ENCODE data around the gene DIS3L. TPM values are rescaled to one million over a fixed set of nuclear protein-coding genes. Genes with fewer than 3 reads are reported as not detected.

DIS3L gene
- total RNA-seq, 1 donor from 2014 or later, result 8.1 TPM

GRCh38 chr15:66287461-66288057, 5.8 kb upstream of the DIS3L start:
- H3K4me3 Mint-ChIP-seq (ENCODE audit: unreplicated experiment), result no peak overlapping the region
- Histone ChIP-seq H3K4me1 (ENCODE audit: insufficient read depth, low read length) (no peaks in the 10 kb centered on the region), H2AFZ (ENCODE audit: low read depth, low read length) (no peak overlapping the region), H3K4me3 (ENCODE audit: insufficient read depth, low read depth, low read length) (no peak overlapping the region), H3K27ac (ENCODE audit: low read depth, low read length) (no peak overlapping the region), H3K79me2 (ENCODE audit: insufficient read depth, low read length) (no peaks in the 10 kb centered on the region), H3K4me2 (ENCODE audit: low read length) (no peak overlapping the region), H4K20me1 (ENCODE audit: insufficient read depth, low read length) (no peaks in the 10 kb centered on the region), H3K9me3 (ENCODE audit: insufficient read depth, low read depth, low read length) (no peaks in the 10 kb centered on the region), H3K9ac (ENCODE audit: low read length) (no peak overlapping the region), H3K27me3 (ENCODE audit: insufficient read depth, low read length) (no peaks in the 10 kb centered on the region), H3K36me3 (ENCODE audit: insufficient read depth, low read length) (no peaks in the 10 kb centered on the region)
- no peaks in the 10 kb centered on the region for H3K27me3 Mint-ChIP-seq (ENCODE audit: low read depth, unreplicated experiment)
- no peaks in the 10 kb centered on the region for H3K36me3 Mint-ChIP-seq (ENCODE audit: low read depth, unreplicated experiment)
- DNase-seq (ENCODE audit: low read depth), result no peak
- H3K9me3 Mint-ChIP-seq (ENCODE audit: unreplicated experiment), result no peaks in the 10 kb centered on the region
- no peak overlapping the region for H3K27ac Mint-ChIP-seq (ENCODE audit: unreplicated experiment)
- H3K4me1 Mint-ChIP-seq (ENCODE audit: low read depth, unreplicated experiment), result peaks cover 1% of the 10 kb centered on the region
- no peak for FAIRE-seq
- TF ChIP-seq CTCF (IDR thresholded peaks at IDR 0.05; ENCODE audit: insufficient read depth, low read depth, low read length) (peak; percentile 71), EZH2 (IDR thresholded peaks at IDR 0.05; ENCODE audit: insufficient read depth, low read length) (no peak)

- Histone ChIP-seq H4K20me1 (ENCODE audit: insufficient read depth, low read length) (no peaks in the 10 kb centered on the region), H3K4me1 (ENCODE audit: insufficient read depth, low read length) (peaks cover 2% of the 10 kb centered on the region), H3K27me3 (ENCODE audit: insufficient read depth, low read length) (no peaks in the 10 kb centered on the region), H3K79me2 (ENCODE audit: insufficient read depth, low read length) (no peaks in the 10 kb centered on the region), H3K27ac (ENCODE audit: low read depth, low read length) (no peak overlapping the region), H3K4me2 (ENCODE audit: low read length) (no peak overlapping the region), H3K9ac (ENCODE audit: low read length) (no peak overlapping the region), H3K9me3 (ENCODE audit: insufficient read depth, low read depth, low read length) (no peaks in the 10 kb centered on the region), H3K36me3 (ENCODE audit: insufficient read depth, low read length) (no peaks in the 10 kb centered on the region), H2AFZ (ENCODE audit: low read depth, low read length) (no peak overlapping the region), H3K4me3 (ENCODE audit: insufficient read depth, low read depth, low read length) (no peak overlapping the region)
- H3K4me3 Mint-ChIP-seq (ENCODE audit: unreplicated experiment), result no peak overlapping the region
- DNase-seq (ENCODE audit: low read depth) (no peak), FAIRE-seq (no peak)
- H3K4me1 Mint-ChIP-seq (ENCODE audit: low read depth, unreplicated experiment), result peaks cover 1% of the 10 kb centered on the region
- no peaks in the 10 kb centered on the region for H3K9me3 Mint-ChIP-seq (ENCODE audit: unreplicated experiment)
- no peak for TF ChIP-seq CTCF (IDR thresholded peaks at IDR 0.05; ENCODE audit: insufficient read depth, low read depth, low read length)
- no peak for TF ChIP-seq EZH2 (IDR thresholded peaks at IDR 0.05; ENCODE audit: insufficient read depth, low read length)
- H3K27ac Mint-ChIP-seq (ENCODE audit: unreplicated experiment), result no peak overlapping the region
- H3K27me3 Mint-ChIP-seq (ENCODE audit: low read depth, unreplicated experiment), result no peaks in the 10 kb centered on the region
- H3K36me3 Mint-ChIP-seq (ENCODE audit: low read depth, unreplicated experiment), result no peaks in the 10 kb centered on the region
Observed at GRCh38 chr15:66288093-66288492, 5.3 kb upstream of the DIS3L start.

- TF ChIP-seq CTCF (IDR thresholded peaks at IDR 0.05; ENCODE audit: insufficient read depth, low read depth, low read length), result no peak
- no peak for TF ChIP-seq EZH2 (IDR thresholded peaks at IDR 0.05; ENCODE audit: insufficient read depth, low read length)
- H3K36me3 ChIP-seq (ENCODE audit: insufficient read depth, low read length), result no peaks in the 10 kb centered on the region
- H3K4me3 ChIP-seq (ENCODE audit: insufficient read depth, low read depth, low read length), result no peak overlapping the region
- DNase-seq (ENCODE audit: low read depth) (no peak), FAIRE-seq (no peak)
- no peaks in the 10 kb centered on the region for H3K79me2 ChIP-seq (ENCODE audit: insufficient read depth, low read length)
- H3K27ac ChIP-seq (ENCODE audit: low read depth, low read length), result no peak overlapping the region
- no peaks in the 10 kb centered on the region for H4K20me1 ChIP-seq (ENCODE audit: insufficient read depth, low read length)
- Mint-ChIP-seq H3K4me1 (ENCODE audit: low read depth, unreplicated experiment) (peaks cover 1% of the 10 kb centered on the region), H3K36me3 (ENCODE audit: low read depth, unreplicated experiment) (no peaks in the 10 kb centered on the region), H3K27ac (ENCODE audit: unreplicated experiment) (no peak overlapping the region), H3K27me3 (ENCODE audit: low read depth, unreplicated experiment) (no peaks in the 10 kb centered on the region), H3K4me3 (ENCODE audit: unreplicated experiment) (no peak overlapping the region), H3K9me3 (ENCODE audit: unreplicated experiment) (no peaks in the 10 kb centered on the region)
- no peaks in the 10 kb centered on the region for H3K27me3 ChIP-seq (ENCODE audit: insufficient read depth, low read length)
- H3K4me1 ChIP-seq (ENCODE audit: insufficient read depth, low read length), result peaks cover 5% of the 10 kb centered on the region
- no peak overlapping the region for H2AFZ ChIP-seq (ENCODE audit: low read depth, low read length)
- H3K9me3 ChIP-seq (ENCODE audit: insufficient read depth, low read depth, low read length), result no peaks in the 10 kb centered on the region
- H3K4me2 ChIP-seq (ENCODE audit: low read length), result no peak overlapping the region
- H3K9ac ChIP-seq (ENCODE audit: low read length), result no peak overlapping the region
Observed at GRCh38 chr15:66288551-66289185, 4.7 kb upstream of the DIS3L start.

All from astrocyte (in vitro differentiated cells and primary cell).